HepG2 (cell line): ENCODE results near the gene ZBTB7A. TPM values are rescaled to one million over a fixed set of nuclear protein-coding genes. Genes with fewer than 3 reads are reported as not detected.
A peak's percentile ranks its signal among the peaks of the same experiment; 100 is the strongest.

Source experiments
- AGO2 ChIP-seq: fragments of 200-400 bp; formaldehyde crosslinking; optimal IDR thresholded peaks from 2 replicates; pipeline ENCODE3; 2017; ENCODE audit warnings: mild to moderate bottlenecking, low read depth, low read length, moderate library complexity
- CCDC6 ChIP-seq: sonication (generic); formaldehyde crosslinking; IDR thresholded peaks from 2 replicates; pipeline ENCODE4 v1.8.1; 2022; ENCODE audit warnings: mild to moderate bottlenecking, missing genetic modification reagents, moderate library complexity
- CHD4 ChIP-seq: fragments of 200-600 bp; sonication (generic); IDR thresholded peaks from 2 replicates; pipeline ENCODE4 v1.7.0; 2017; ENCODE audit warnings: mild to moderate bottlenecking, low read length, borderline replicate concordance
- ELF3 ChIP-seq: IDR thresholded peaks from 2 replicates; pipeline ENCODE4 v1.6.1; 2016; ENCODE audit warnings: missing genetic modification reagents, missing compliant biosample characterization
- MEIS1 ChIP-seq: sonication (generic); formaldehyde crosslinking; IDR thresholded peaks from 2 replicates; pipeline ENCODE4 v1.9.0; 2021; ENCODE audit warnings: mild to moderate bottlenecking, missing genetic modification reagents, moderate library complexity, borderline replicate concordance
- NCOA5 ChIP-seq: sonication (generic); formaldehyde crosslinking; IDR thresholded peaks from 2 replicates; pipeline ENCODE4 v1.4.0; 2020; ENCODE audit warnings: missing genetic modification reagents
- PHF5A ChIP-seq: IDR thresholded peaks from one replicate; pipeline ENCODE4 v1.6.1; 2018; ENCODE audit warnings: low read depth, missing genetic modification reagents; ENCODE audit not compliant: unreplicated experiment
- RARA ChIP-seq: IDR thresholded peaks from 2 replicates; pipeline ENCODE4 v1.6.1; 2016; ENCODE audit warnings: missing genetic modification reagents, missing compliant biosample characterization
- SPEN ChIP-seq: sonication (generic); formaldehyde crosslinking; IDR thresholded peaks from 2 replicates; pipeline ENCODE4 v1.5.1; 2020; ENCODE audit warnings: low read depth, mild to moderate bottlenecking, missing genetic modification reagents
- XBP1 ChIP-seq: sonication (generic); formaldehyde crosslinking; IDR thresholded peaks from 2 replicates; pipeline ENCODE4 v1.5.0; 2020; ENCODE audit warnings: missing genetic modification reagents
- YEATS2 ChIP-seq: sonication (generic); formaldehyde crosslinking; IDR thresholded peaks from 2 replicates; pipeline ENCODE4 v1.4.0; 2020; ENCODE audit warnings: missing genetic modification reagents, borderline replicate concordance
- ZBTB8A ChIP-seq: sonication (generic); formaldehyde crosslinking; IDR thresholded peaks from 2 replicates; pipeline ENCODE4 v1.4.0; 2020; ENCODE audit warnings: mild to moderate bottlenecking, low read depth, missing genetic modification reagents, borderline replicate concordance
- ZFP37 ChIP-seq: sonication (generic); formaldehyde crosslinking; IDR thresholded peaks from 2 replicates; pipeline ENCODE4 v1.4.0; 2020; ENCODE audit warnings: missing genetic modification reagents, borderline replicate concordance
- ZNF10 ChIP-seq: sonication (generic); formaldehyde crosslinking; IDR thresholded peaks from 2 replicates; pipeline ENCODE4 v1.4.0; 2020; ENCODE audit warnings: mild to moderate bottlenecking, low read depth, missing genetic modification reagents, borderline replicate concordance
- ZNF121 ChIP-seq: sonication (generic); formaldehyde crosslinking; IDR thresholded peaks from 2 replicates; pipeline ENCODE4 v1.5.0; 2020; ENCODE audit warnings: mild to moderate bottlenecking, missing genetic modification reagents
- ZNF142 ChIP-seq: sonication (generic); formaldehyde crosslinking; IDR thresholded peaks from 2 replicates; pipeline ENCODE4 v1.4.0; 2020; ENCODE audit warnings: missing genetic modification reagents
- ZNF24 ChIP-seq: fragments of 450-650 bp; IDR thresholded peaks from 2 replicates; pipeline ENCODE4 v1.6.1; 2017; ENCODE audit warnings: antibody characterized with exemption, mild to moderate bottlenecking
- ZNF740 ChIP-seq: sonication (generic); formaldehyde crosslinking; IDR thresholded peaks from 2 replicates; pipeline ENCODE4 v1.4.0; 2020; ENCODE audit warnings: missing genetic modification reagents
- ZSCAN21 ChIP-seq: sonication (generic); formaldehyde crosslinking; IDR thresholded peaks from 2 replicates; pipeline ENCODE4 v1.8.0; 2022; ENCODE audit warnings: mild to moderate bottlenecking, missing genetic modification reagents, moderate library complexity, borderline replicate concordance
- polyA plus RNA-seq, 8 experiments: library from polyadenylated mRNA; depleted of rRNA in 3 of 8; stranded (reverse) in 7 of 8; unstranded in 1 of 8; fragments of >200 nt; fragmentation: Illumina TruSeq in 4 of 8; extraction: Trizol in 4 of 8; gene quantifications; 2 replicates each; pipeline versions ENCODE4 v1.2.1 to v1.2.3, GENCODE V29; 2011 to 2016; ENCODE audit warnings: low read depth in 4 of 8, missing spikeins in 1 of 8, mixed read lengths in 1 of 8; ENCODE audit not compliant: insufficient read depth in 1 of 8
- total RNA-seq, 5 experiments: library from RNA; depleted of rRNA; stranded (reverse); fragments of >200 nt; fragmentation: Illumina TruSeq; extraction: Trizol; gene quantifications; 2 replicates each; pipeline ENCODE4 v1.2.3, GENCODE V29; 2016; ENCODE audit warnings: low read depth in 1 of 5
- TF ChIP-seq, protein P1 (sequence below): sonication (generic); formaldehyde crosslinking; IDR thresholded peaks from 2 replicates; pipeline ENCODE4 v1.4.0; 2020; ENCODE audit warnings: mild to moderate bottlenecking, missing genetic modification reagents

The ZBTB7A gene
- total and polyA plus RNA-seq, 2 of the 13 experiments (the other 11 are each of a cell fraction or from before 2014, with no cell fraction given), result 3.6 to 4.0 TPM

DNA sequence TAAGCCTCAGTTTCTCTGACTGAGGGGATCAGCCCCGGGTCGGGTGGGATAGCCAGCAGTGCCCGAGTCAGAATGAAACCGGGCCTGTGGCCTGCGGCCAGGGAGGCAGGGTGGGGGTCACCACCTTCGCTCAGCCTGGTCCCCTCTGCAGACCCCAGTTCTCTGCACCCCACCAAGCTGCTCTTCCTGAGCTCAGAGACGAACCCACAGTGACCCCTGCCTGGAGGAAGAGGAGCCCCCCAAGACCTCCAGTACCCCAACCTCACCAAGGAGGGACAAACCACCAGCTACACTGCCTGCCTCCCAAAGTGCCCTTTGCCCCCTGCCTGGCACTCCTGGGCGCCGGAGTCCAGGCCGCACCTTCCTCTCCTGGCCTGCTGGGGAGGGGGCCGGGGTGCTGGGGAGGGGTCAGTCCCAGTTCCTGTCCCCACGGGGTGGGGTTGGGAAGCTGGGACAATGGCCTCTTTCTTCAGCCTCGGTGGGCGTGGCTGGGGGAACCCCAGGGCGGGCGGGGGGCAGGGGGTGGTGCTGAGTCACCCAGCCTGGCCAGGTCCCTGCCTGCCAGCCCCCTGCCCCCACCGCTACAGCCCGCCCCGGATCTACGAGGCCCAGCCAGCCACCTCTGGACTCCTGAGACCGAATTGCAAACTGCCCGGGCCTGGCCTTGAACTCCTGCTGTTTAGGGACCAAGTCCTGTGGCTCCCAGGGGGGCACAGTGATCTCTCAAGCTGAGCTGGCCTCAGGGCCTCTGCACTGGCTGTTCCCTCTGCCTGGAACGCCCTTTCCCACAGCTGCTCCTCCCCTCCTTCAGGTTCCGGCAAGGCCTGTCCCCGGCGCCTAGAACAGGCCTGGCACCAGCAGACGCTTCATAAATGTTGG, 14.3 kb downstream of the ZBTB7A start (continued):
- TF ChIP-seq, protein P1, sequence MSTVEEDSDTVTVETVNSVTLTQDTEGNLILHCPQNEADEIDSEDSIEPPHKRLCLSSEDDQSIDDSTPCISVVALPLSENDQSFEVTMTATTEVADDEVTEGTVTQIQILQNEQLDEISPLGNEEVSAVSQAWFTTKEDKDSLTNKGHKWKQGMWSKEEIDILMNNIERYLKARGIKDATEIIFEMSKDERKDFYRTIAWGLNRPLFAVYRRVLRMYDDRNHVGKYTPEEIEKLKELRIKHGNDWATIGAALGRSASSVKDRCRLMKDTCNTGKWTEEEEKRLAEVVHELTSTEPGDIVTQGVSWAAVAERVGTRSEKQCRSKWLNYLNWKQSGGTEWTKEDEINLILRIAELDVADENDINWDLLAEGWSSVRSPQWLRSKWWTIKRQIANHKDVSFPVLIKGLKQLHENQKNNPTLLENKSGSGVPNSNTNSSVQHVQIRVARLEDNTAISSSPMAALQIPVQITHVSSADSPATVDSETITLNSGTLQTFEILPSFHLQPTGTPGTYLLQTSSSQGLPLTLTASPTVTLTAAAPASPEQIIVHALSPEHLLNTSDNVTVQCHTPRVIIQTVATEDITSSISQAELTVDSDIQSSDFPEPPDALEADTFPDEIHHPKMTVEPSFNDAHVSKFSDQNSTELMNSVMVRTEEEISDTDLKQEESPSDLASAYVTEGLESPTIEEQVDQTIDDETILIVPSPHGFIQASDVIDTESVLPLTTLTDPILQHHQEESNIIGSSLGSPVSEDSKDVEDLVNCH (CRISPR knock-in tag), result no peak
- TF ChIP-seq AGO2 (peak; percentile 8), PHF5A (CRISPR knock-in tag) (peak; percentile 85), SPEN (peak; percentile 96), ZNF121 (CRISPR knock-in tag) (peak; percentile 62; the same call in 1 of the 2 replicates), ZNF740 (CRISPR knock-in tag) (peak; percentile 61; the same call in 1 of the 2 replicates), ELF3 (CRISPR knock-in tag) (peak; percentile 85), ZNF10 (CRISPR knock-in tag) (no peak), CHD4 (0 out of 2 replicates have a peak, but pooled peaks have one; percentile 76), ZSCAN21 (CRISPR knock-in tag) (peak; percentile 93), ZNF24 (peak; percentile 70; the same call in 1 of the 2 replicates), ZFP37 (CRISPR knock-in tag) (no peak; the same call in 1 of the 2 replicates), CCDC6 (CRISPR knock-in tag) (peak; percentile 63; the same call in 1 of the 2 replicates), ZBTB8A (CRISPR knock-in tag) (no peak), ZNF142 (CRISPR knock-in tag) (peak; percentile 12; the same call in 1 of the 2 replicates), YEATS2 (CRISPR knock-in tag) (peak; percentile 71; the same call in 1 of the 2 replicates), NCOA5 (CRISPR knock-in tag) (0 out of 2 replicates have a peak, but pooled peaks have one; percentile 78), RARA (CRISPR knock-in tag) (peak; percentile 97), XBP1 (CRISPR knock-in tag) (no peak), MEIS1 (CRISPR knock-in tag) (peak; percentile 70; the same call in 1 of the 2 replicates)
